GM23338 (cell line): ENCODE measurements around the gene CCDC92B. TPM values are rescaled to one million over a fixed set of nuclear protein-coding genes. Genes with fewer than 3 reads are reported as not detected.

ENCODE experiments used
- ATAC-seq: fragments of 200-7000 bp; cut with Tn5 transposase; 3 replicates; pipeline ENCODE4 v1.9.1; 2020
- DNase-seq: peaks from one replicate; pipeline ENCODE4 v3.0.0-alpha.2; 2015; ENCODE audit warnings: low spot score
- H2AFZ ChIP-seq: fragments of 200-600 bp; sonication (generic); 2 replicates; pipeline ENCODE4 v1.8.0; 2016; ENCODE audit warnings: antibody characterized with exemption, mild to moderate bottlenecking, moderate library complexity
- H3F3A ChIP-seq: fragments of 200-600 bp; sonication (generic); replicated peaks from 2 replicates; pipeline ENCODE4 v1.8.0; 2017; ENCODE audit warnings: antibody characterized with exemption, mixed run types, low read depth
- H3K27ac ChIP-seq: fragments of 200-600 bp; sonication (generic); 2 replicates; pipeline ENCODE4 v1.6.1; 2016; ENCODE audit warnings: low read depth
- H3K27me3 ChIP-seq: fragments of 200-600 bp; sonication (generic); 2 replicates; pipeline ENCODE4 v1.8.0; 2016; ENCODE audit warnings: mild to moderate bottlenecking, mixed run types, moderate library complexity; ENCODE audit not compliant: insufficient read depth
- H3K36me3 ChIP-seq: fragments of 200-600 bp; sonication (generic); 2 replicates; pipeline ENCODE4 v1.8.0; 2016; ENCODE audit warnings: mild to moderate bottlenecking; ENCODE audit not compliant: insufficient read depth
- H3K4me1 ChIP-seq: fragments of 200-600 bp; sonication (generic); 2 replicates; pipeline ENCODE4 v1.8.0; 2016; ENCODE audit warnings: mild to moderate bottlenecking, moderate library complexity; ENCODE audit not compliant: insufficient read depth
- H3K4me2 ChIP-seq: fragments of 200-600 bp; sonication (generic); 2 replicates; pipeline ENCODE4 v1.7.1; 2017; ENCODE audit warnings: mixed run types
- H3K4me3 ChIP-seq: fragments of 200-600 bp; sonication (generic); 2 replicates; pipeline ENCODE4 v1.6.1; 2016; ENCODE audit warnings: mixed run types
- H3K79me2 ChIP-seq: fragments of 200-600 bp; sonication (generic); replicated peaks from 2 replicates; pipeline ENCODE4 v1.8.0; 2017; ENCODE audit warnings: mild to moderate bottlenecking; ENCODE audit not compliant: insufficient read depth
- H3K9me2 ChIP-seq: fragments of 200-600 bp; sonication (generic); 2 replicates; pipeline ENCODE4 v1.8.0; 2017; ENCODE audit not compliant: insufficient read depth
- H4K20me1 ChIP-seq: fragments of 200-600 bp; sonication (generic); replicated peaks from 2 replicates; pipeline ENCODE4 v1.8.0; 2017; ENCODE audit warnings: mild to moderate bottlenecking; ENCODE audit not compliant: insufficient read depth
- H3K27ac Mint-ChIP-seq: 2 replicates; pipeline ENCODE4 v1.8.0; 2020; ENCODE audit warnings: inconsistent platforms, mild to moderate bottlenecking, moderate library complexity, mixed read lengths
- H3K27me3 Mint-ChIP-seq: 3 replicates; pipeline ENCODE4 v1.8.0; 2022; ENCODE audit warnings: low read depth, mild to moderate bottlenecking, moderate library complexity, mixed read lengths, inconsistent platforms; ENCODE audit not compliant: insufficient read depth, poor library complexity
- H3K36me3 Mint-ChIP-seq: 3 replicates; pipeline ENCODE4 v1.8.0; 2021; ENCODE audit warnings: low read depth, mild to moderate bottlenecking, inconsistent platforms, moderate library complexity, mixed read lengths
- H3K4me1 Mint-ChIP-seq: 3 replicates; pipeline ENCODE4 v1.8.0; 2020; ENCODE audit warnings: mild to moderate bottlenecking, inconsistent platforms, mixed read lengths
- H3K4me3 Mint-ChIP-seq: 3 replicates; pipeline ENCODE4 v1.8.0; 2021; ENCODE audit warnings: moderate library complexity, mild to moderate bottlenecking, inconsistent platforms, mixed read lengths
- H3K9me3 Mint-ChIP-seq: 3 replicates; pipeline ENCODE4 v1.8.0; 2020; ENCODE audit warnings: moderate library complexity, mild to moderate bottlenecking, inconsistent platforms, mixed read lengths
- EZH2 ChIP-seq: fragments of 200-600 bp; sonication (generic); IDR thresholded peaks from one replicate; pipeline ENCODE4 v1.8.0; 2017; ENCODE audit warnings: antibody characterized with exemption, mild to moderate bottlenecking, low read depth; ENCODE audit not compliant: unreplicated experiment
- JUNB ChIP-seq: IDR thresholded peaks from one replicate; pipeline ENCODE4 v1.6.1; 2016; ENCODE audit warnings: antibody characterized with exemption; ENCODE audit not compliant: unreplicated experiment
- NANOG ChIP-seq: IDR thresholded peaks from 2 replicates; pipeline ENCODE4 v1.6.1; 2016; ENCODE audit warnings: antibody characterized with exemption, borderline replicate concordance
- POLR2AphosphoS5 ChIP-seq: IDR thresholded peaks from 2 replicates; pipeline ENCODE4 v1.6.1; 2016; ENCODE audit warnings: antibody characterized with exemption, low read depth
- STAT1 ChIP-seq: IDR thresholded peaks from one replicate; pipeline ENCODE4 v1.6.1; 2016; ENCODE audit warnings: antibody characterized with exemption; ENCODE audit not compliant: unreplicated experiment
- ZNF114 ChIP-seq: fragments of 250-450 bp; sonication (Bioruptor Pico); IDR thresholded peaks from 2 replicates; pipeline ENCODE4 v1.5.0; 2020; ENCODE audit warnings: mild to moderate bottlenecking, moderate library complexity
- ZNF331 ChIP-seq: fragments of 250-450 bp; sonication (Bioruptor Pico); IDR thresholded peaks from 2 replicates; pipeline ENCODE4 v1.5.0; 2020; ENCODE audit warnings: low read depth, mild to moderate bottlenecking, moderate library complexity
- ZNF462 ChIP-seq: fragments of 250-450 bp; sonication (Bioruptor Pico); IDR thresholded peaks from 2 replicates; pipeline ENCODE4 v1.5.0; 2020; ENCODE audit warnings: mild to moderate bottlenecking, moderate library complexity
- polyA plus RNA-seq: library from polyadenylated mRNA; unstranded; fragments of >200 nt; fragmentation: Nextera tagmentation; extraction: Ambion mirVana; gene quantifications from 2 replicates; pipeline ENCODE4 v1.2.1, GENCODE V29; 2016
- total RNA-seq: library from RNA; depleted of rRNA; stranded (reverse); fragments of >200 nt; shearing (Covaris generic); gene quantifications from 2 replicates; pipeline ENCODE4 v1.2.3, GENCODE V29; 2014

CCDC92B gene
- total and polyA plus RNA-seq, 2 experiments from 2014 or later: 5.7 to 9.1 TPM

- TF ChIP-seq NANOG (no peak), EZH2 (no peak), ZNF462 (CRISPR knock-in tag) (no peak), POLR2AphosphoS5 (no peak)
Measured at GRCh38 chr17:2783310-2784030, 34.0 kb upstream of the CCDC92B start (continued).

- H3K27me3 Mint-ChIP-seq: peaks cover 8% of the 10 kb centered on the region
- Histone ChIP-seq H2AFZ (no peak overlapping the region), H3F3A (peaks cover 9% of the 10 kb centered on the region; the same call in 1 of the 2 replicates)
- TF ChIP-seq ZNF462 (CRISPR knock-in tag) (no peak), POLR2AphosphoS5 (no peak), STAT1 (no peak), EZH2 (no peak), NANOG (no peak), ZNF331 (no peak), ZNF114 (CRISPR knock-in tag) (no peak), JUNB (no peak)
Measured at GRCh38 chr17:2782055-2782454, 32.6 kb upstream of the CCDC92B start.

More at GRCh38 chr17:2782055-2782454, 32.6 kb upstream of the CCDC92B start:
- H3K27ac ChIP-seq: no peak overlapping the region
- no peak overlapping the region for H3K4me3 ChIP-seq
- Mint-ChIP-seq H3K4me1 (peaks cover 7% of the 10 kb centered on the region), H3K27ac (no peak overlapping the region), H3K36me3 (no peaks in the 10 kb centered on the region; the same call in 2 of the 3 replicates), H3K9me3 (no peaks in the 10 kb centered on the region), H3K4me3 (no peak overlapping the region)
- no peaks in the 10 kb centered on the region for H3K4me1 ChIP-seq
- H3K79me2 ChIP-seq: no peaks in the 10 kb centered on the region
- H3K27me3 ChIP-seq: no peaks in the 10 kb centered on the region
- no peak for ATAC-seq
- no peak for DNase-seq
- H3K36me3 ChIP-seq: no peaks in the 10 kb centered on the region
- H3K4me2 ChIP-seq: no peak overlapping the region
- no peaks in the 10 kb centered on the region for H3K9me2 ChIP-seq
- no peaks in the 10 kb centered on the region; the same call in 1 of the 2 replicates for H4K20me1 ChIP-seq
